Measurements from ENCODE around the gene WBP4. TPM values are rescaled to one million over a fixed set of nuclear protein-coding genes. Genes with fewer than 3 reads are reported as not detected.

WBP4 gene
- polyA plus RNA-seq, 1 of the 3 experiments (the other 2 are of a cell fraction): 6.4 TPM

DNA sequence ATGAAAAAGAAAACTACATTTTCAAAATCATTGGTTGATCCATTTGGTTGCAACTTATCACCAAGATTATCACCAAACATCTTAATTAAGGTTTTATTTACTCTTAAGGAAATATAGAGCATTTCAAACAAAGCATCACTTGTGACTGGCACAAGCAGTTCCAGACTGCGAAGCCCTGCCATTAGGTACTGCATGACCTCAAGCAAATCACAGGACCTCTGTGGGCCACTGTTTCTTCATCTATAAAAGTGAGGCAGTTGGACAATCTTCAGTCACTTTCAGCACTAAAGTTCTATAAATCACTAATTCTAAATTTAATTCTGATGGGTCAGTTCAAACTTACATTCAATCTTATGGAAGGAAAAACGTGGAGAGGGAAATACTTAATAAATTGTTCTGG is 44.1 kb upstream of the WBP4 start:
- Histone ChIP-seq H3K4me3 (ENCODE audit: low read depth in 2 of 2, low read length in 1 of 2) (no peak overlapping the region), H3F3A (replicated peaks; ENCODE audit: insufficient read depth) (peaks cover 11% of the 10 kb centered on the region), H3K79me2 (ENCODE audit: insufficient read depth) (peaks cover 14% of the 10 kb centered on the region), H3K27ac (ENCODE audit: low read depth in 2 of 2, low read length in 1 of 2) (no peak overlapping the region), H3K4me1 (ENCODE audit: control insufficient read depth in 1 of 2, insufficient read depth in 2 of 2, low read depth in 1 of 2, low read length in 1 of 2) (peaks cover 0 to 11% of the 10 kb centered on the region in 2 experiments; a peak in 2 of 4 replicates), H3K4me2 (no peak overlapping the region), H4K20me1 (ENCODE audit: insufficient read depth) (peaks cover 4% of the 10 kb centered on the region), H3K36me3 (replicated peaks in 1 of 2; ENCODE audit: control insufficient read depth in 1 of 2, insufficient read depth in 2 of 2, low read length in 1 of 2) (no peaks in the 10 kb centered on the region), H3K9me3 (no peaks in the 10 kb centered on the region), H3K27me3 (ENCODE audit: insufficient read depth) (no peaks in the 10 kb centered on the region), H3K9ac (no peak overlapping the region), H3K9me2 (no peaks in the 10 kb centered on the region), H2AFZ (ENCODE audit: low read depth) (no peak overlapping the region)
- no peak for DNase-seq
- WGBS (ENCODE audit: low lambda C conversion rate): 82% methylated on average over 2 of the region's 2 CpGs
- POLR2A ChIA-PET: no interaction called here
- CTCF ChIA-PET: no interaction called here
- TF ChIP-seq MXI1 (IDR thresholded peaks at IDR 0.05; ENCODE audit: low read depth, low read length) (no peak), JUND (IDR thresholded peaks at IDR 0.05) (no peak), SIN3A (IDR thresholded peaks at IDR 0.05; ENCODE audit: borderline replicate concordance, low read depth, low read length) (no peak), GATA2 (CRISPR knock-in tag; IDR thresholded peaks at IDR 0.05) (no peak), RXRA (IDR thresholded peaks at IDR 0.05; ENCODE audit: borderline replicate concordance, low read depth) (no peak), FOSL2 (IDR thresholded peaks at IDR 0.05; ENCODE audit: borderline replicate concordance, low read depth) (no peak), CHD2 (IDR thresholded peaks at IDR 0.05; ENCODE audit: low read length, partially characterized antibody) (no peak)
- TF ChIP-seq, protein P1, sequence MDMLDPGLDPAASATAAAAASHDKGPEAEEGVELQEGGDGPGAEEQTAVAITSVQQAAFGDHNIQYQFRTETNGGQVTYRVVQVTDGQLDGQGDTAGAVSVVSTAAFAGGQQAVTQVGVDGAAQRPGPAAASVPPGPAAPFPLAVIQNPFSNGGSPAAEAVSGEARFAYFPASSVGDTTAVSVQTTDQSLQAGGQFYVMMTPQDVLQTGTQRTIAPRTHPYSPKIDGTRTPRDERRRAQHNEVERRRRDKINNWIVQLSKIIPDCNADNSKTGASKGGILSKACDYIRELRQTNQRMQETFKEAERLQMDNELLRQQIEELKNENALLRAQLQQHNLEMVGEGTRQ (IDR thresholded peaks at IDR 0.05; ENCODE audit: borderline replicate concordance, low read depth, low read length): no peak

DNA sequence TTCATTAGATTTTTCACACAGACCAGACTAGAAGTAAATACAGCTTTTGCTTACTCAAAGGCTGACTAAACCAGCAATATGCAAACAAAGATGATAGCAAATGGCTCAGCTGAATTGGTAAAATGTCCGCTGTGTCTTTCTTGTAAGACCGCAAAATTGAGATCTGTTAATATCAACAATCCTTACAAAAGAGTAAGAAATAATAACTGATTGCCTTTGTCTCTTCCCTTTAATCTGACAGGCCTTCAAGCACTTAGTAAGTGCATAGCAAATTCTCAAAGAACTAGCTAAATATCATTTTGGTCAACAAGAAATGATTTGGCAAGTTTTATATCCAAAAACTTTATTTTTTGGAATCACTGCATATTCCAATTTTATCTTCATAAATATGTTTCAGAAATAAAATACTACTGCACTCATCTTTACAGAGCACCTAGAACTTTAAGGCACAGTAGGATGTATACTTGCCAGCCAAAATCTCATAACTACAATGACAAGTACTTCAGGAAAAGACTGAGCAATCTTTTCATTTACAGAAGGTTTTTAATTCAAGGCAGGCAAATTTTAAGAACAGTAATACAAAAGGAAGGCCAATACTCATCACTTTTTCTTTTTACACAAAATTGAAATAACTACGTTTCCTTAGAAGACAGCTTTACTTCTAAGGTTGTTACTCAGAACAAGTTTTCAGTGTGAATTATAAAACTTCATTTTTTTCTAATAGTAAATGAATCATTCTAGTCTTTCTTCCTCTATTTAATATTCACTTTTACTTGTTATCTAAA is 43.3 kb upstream of the WBP4 start:
- Histone ChIP-seq H3K79me2 (ENCODE audit: insufficient read depth) (peaks cover 18% of the 10 kb centered on the region), H3K4me1 (ENCODE audit: control insufficient read depth in 1 of 2, insufficient read depth in 2 of 2, low read depth in 1 of 2, low read length in 1 of 2) (peaks cover 0 to 11% of the 10 kb centered on the region in 2 experiments; a peak in 2 of 4 replicates), H3K27me3 (ENCODE audit: insufficient read depth) (no peaks in the 10 kb centered on the region), H2AFZ (ENCODE audit: low read depth) (no peak overlapping the region), H3K9me3 (no peaks in the 10 kb centered on the region), H3K36me3 (replicated peaks in 1 of 2; ENCODE audit: control insufficient read depth in 1 of 2, insufficient read depth in 2 of 2, low read length in 1 of 2) (no peaks in the 10 kb centered on the region), H3F3A (replicated peaks; ENCODE audit: insufficient read depth) (peaks cover 11% of the 10 kb centered on the region), H4K20me1 (ENCODE audit: insufficient read depth) (peaks cover 4% of the 10 kb centered on the region), H3K4me2 (no peak overlapping the region), H3K9ac (no peak overlapping the region), H3K27ac (ENCODE audit: low read depth in 2 of 2, low read length in 1 of 2) (no peak overlapping the region), H3K9me2 (no peaks in the 10 kb centered on the region), H3K4me3 (ENCODE audit: low read depth in 2 of 2, low read length in 1 of 2) (no peak overlapping the region)
- CTCF ChIA-PET: interaction anchor here (1.7 kb wide), 1 partner anchor 25 kb away, joined by 8 read pairs; no protein-coding TSS in a partner anchor
- TF ChIP-seq RFX5 (IDR thresholded peaks at IDR 0.05; ENCODE audit: low read length) (no peak), POLR2AphosphoS5 (IDR thresholded peaks at IDR 0.05; ENCODE audit: low read depth, low read length) (no peak), SMC3 (IDR thresholded peaks at IDR 0.05; ENCODE audit: low read depth, low read length) (no peak), GATA2 (CRISPR knock-in tag; IDR thresholded peaks at IDR 0.05) (no peak), TEAD4 (IDR thresholded peaks at IDR 0.05; ENCODE audit: borderline replicate concordance, insufficient read depth) (no peak), ELF1 (IDR thresholded peaks at IDR 0.05) (no peak)
- TF ChIP-seq, protein P2, sequence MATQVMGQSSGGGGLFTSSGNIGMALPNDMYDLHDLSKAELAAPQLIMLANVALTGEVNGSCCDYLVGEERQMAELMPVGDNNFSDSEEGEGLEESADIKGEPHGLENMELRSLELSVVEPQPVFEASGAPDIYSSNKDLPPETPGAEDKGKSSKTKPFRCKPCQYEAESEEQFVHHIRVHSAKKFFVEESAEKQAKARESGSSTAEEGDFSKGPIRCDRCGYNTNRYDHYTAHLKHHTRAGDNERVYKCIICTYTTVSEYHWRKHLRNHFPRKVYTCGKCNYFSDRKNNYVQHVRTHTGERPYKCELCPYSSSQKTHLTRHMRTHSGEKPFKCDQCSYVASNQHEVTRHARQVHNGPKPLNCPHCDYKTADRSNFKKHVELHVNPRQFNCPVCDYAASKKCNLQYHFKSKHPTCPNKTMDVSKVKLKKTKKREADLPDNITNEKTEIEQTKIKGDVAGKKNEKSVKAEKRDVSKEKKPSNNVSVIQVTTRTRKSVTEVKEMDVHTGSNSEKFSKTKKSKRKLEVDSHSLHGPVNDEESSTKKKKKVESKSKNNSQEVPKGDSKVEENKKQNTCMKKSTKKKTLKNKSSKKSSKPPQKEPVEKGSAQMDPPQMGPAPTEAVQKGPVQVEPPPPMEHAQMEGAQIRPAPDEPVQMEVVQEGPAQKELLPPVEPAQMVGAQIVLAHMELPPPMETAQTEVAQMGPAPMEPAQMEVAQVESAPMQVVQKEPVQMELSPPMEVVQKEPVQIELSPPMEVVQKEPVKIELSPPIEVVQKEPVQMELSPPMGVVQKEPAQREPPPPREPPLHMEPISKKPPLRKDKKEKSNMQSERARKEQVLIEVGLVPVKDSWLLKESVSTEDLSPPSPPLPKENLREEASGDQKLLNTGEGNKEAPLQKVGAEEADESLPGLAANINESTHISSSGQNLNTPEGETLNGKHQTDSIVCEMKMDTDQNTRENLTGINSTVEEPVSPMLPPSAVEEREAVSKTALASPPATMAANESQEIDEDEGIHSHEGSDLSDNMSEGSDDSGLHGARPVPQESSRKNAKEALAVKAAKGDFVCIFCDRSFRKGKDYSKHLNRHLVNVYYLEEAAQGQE (IDR thresholded peaks at IDR 0.05; ENCODE audit: low read depth, low read length): no peak
- POLR2A ChIA-PET: no interaction called here
- no peak for DNase-seq
- WGBS (ENCODE audit: low lambda C conversion rate): 85% methylated on average over 3 of the region's 3 CpGs
